Anterior cingulate cortex (tissue), 58 donors: ENCODE measurements around the gene CRLF3.
"Not testable (repeated sequence)": the region's sequence is repeated elsewhere in the genome, so short reads cannot be mapped to it uniquely, and the experiment has no call there.

Experiments
- DNase-seq, 58 donors: peaks; one replicate each; lab custom pipeline; 2025; lab: John Stamatoyannopoulos, UW

The CRLF3 gene

DNA sequence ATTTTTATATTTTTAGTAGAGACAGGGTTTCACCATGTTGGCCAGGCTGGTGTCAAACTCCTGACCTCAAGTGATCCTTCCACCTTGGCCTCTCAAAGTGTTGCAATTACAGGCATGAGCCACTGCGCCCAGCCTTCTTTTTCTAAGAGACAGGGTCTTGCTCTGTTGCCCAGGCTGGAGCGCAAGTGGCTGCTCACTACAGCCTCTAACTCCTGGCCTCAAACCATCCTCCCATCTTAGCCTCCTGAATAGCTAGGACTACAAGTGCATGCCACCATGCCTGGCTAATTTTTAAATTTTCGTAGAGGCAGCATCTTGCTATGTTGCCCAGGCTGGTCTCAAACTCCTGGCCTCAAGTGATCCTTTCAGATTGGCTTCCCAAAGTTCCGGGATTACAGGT is 76.9 kb downstream of the CRLF3 start:
- DNase-seq: not testable (repeated sequence)

DNA sequence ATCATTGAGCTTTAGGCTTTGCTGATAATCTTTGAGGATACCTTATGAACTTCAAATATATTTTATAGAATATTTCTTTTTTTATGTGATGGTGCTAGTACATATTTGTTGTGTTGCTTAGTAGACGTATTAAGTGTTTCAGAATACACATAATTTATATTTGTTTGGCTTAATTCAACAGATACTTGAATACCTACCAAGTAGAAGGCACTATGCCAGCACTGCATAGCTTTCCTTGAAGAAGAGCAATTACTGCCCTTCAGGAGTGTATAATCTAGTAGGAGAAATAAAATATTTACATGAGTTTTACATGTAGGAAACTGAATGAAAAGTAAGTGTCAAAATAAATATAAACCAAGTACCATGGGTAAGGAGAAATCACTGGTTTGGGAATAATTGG is 81.8 kb downstream of the CRLF3 start:
- not testable (repeated sequence) for DNase-seq

GRCh38 chr17:30736371-30736770 is 88.1 kb downstream of the CRLF3 start:
- DNase-seq: not testable (repeated sequence)

DNA sequence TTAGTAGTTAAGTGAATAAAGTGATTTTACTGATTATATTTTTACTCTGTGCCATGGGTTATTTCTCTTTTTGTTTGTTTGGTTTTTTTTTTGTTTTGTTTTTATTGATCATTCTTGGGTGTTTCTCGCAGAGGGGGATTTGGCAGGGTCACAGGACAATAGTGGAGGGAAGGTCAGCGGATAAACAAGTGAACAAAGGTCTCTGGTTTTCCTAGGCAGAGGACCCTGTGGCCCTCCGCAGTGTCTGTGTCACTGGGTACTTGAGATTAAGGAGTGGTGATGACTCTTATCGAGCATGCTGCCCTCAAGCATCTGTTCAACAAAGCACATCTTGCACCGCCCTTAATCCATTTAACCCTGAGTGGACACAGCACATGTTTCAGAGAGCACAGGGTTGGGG is 88.8 kb downstream of the CRLF3 start:
- DNase-seq: not testable (repeated sequence)

GRCh38 chr17:30735206-30735605 is 89.3 kb downstream of the CRLF3 start:
- DNase-seq: not testable (repeated sequence)

GRCh38 chr17:30734153-30734552 is 90.3 kb downstream of the CRLF3 start:
- not testable (repeated sequence) for DNase-seq
